ENCODE measurements around the gene RSAD1. TPM values are rescaled to one million over a fixed set of nuclear protein-coding genes. Genes with fewer than 3 reads are reported as not detected.

RSAD1 gene
- total RNA-seq, 4 donors from 2014 or later: 18.7 to 25.9 (median 23.4) TPM

DNA sequence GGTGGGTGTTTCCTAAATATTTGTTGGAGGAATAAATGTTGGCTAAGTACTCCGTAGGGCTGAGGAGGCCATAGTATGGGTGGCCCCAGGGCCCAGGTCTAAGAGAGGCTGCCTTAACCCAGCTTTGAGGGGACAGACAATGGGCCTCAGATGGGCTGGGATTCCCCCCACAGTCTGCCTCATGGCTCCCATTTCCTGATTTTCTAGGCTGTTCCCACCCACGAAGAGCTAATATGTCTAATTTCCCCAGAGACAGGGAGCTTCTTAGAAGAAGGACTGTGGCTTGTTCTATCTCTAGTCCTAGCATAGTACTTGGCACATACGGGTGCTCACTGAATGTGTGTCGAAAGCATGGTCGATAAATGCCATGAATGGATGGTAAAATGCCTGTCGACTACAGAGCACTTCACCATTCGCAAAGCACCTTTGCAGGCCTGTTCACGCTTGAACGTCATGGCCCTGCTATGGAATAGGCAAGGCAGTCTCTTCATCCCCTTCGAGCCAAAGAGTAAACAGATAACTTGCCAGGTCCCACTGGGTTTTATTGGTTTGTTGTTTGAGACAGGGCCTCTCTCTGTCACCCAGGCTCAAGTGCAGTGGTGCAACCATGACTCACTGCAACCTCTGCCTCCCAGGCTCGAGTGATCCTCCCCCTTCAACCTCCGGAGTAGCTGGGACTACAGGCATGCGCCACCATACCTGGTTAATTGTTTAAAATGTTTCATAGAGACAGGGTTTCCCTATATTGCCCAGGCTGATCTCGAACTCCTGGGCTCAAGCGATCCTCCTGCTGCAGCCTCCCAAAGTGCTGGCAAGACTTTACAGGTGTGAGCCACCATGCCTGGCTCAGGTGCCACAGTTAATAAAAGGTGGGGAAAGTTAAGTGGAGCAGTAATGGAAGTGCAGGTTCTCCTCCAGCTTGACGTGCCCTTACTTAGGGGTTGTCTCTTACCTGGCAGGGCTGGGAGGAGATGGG lies 19.7 kb upstream of the RSAD1 start:
- ATAC-seq (ENCODE audit: low FRiP score): no peak
- TF ChIP-seq, protein P1, sequence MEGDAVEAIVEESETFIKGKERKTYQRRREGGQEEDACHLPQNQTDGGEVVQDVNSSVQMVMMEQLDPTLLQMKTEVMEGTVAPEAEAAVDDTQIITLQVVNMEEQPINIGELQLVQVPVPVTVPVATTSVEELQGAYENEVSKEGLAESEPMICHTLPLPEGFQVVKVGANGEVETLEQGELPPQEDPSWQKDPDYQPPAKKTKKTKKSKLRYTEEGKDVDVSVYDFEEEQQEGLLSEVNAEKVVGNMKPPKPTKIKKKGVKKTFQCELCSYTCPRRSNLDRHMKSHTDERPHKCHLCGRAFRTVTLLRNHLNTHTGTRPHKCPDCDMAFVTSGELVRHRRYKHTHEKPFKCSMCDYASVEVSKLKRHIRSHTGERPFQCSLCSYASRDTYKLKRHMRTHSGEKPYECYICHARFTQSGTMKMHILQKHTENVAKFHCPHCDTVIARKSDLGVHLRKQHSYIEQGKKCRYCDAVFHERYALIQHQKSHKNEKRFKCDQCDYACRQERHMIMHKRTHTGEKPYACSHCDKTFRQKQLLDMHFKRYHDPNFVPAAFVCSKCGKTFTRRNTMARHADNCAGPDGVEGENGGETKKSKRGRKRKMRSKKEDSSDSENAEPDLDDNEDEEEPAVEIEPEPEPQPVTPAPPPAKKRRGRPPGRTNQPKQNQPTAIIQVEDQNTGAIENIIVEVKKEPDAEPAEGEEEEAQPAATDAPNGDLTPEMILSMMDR (IDR thresholded peaks at IDR 0.05): no peak
- no peak for DNase-seq (ENCODE audit: low spot score)

DNA sequence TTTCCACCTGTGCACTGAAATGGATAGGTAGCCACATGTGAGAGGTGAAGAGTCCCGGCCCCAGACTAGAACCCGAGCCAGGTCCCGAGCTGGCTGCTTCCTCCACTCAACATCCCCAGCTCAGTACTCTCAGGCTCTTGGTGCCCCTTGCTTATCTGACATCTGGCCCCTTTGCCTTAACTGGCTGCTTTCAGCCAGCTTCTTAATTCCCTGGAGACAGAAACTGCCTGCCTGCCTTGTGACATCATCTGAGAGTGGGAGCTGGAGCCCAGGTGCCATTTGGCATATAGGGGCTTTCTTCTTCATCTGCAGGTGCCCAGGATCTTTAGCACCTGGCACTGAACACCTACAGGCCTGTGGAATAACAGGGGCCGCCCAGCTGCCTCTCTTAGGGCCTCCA lies 18.9 kb upstream of the RSAD1 start:
- ATAC-seq (ENCODE audit: low FRiP score) (no peak), DNase-seq (ENCODE audit: low spot score) (no peak)
- TF ChIP-seq, protein P1 (IDR thresholded peaks at IDR 0.05): no peak

DNA sequence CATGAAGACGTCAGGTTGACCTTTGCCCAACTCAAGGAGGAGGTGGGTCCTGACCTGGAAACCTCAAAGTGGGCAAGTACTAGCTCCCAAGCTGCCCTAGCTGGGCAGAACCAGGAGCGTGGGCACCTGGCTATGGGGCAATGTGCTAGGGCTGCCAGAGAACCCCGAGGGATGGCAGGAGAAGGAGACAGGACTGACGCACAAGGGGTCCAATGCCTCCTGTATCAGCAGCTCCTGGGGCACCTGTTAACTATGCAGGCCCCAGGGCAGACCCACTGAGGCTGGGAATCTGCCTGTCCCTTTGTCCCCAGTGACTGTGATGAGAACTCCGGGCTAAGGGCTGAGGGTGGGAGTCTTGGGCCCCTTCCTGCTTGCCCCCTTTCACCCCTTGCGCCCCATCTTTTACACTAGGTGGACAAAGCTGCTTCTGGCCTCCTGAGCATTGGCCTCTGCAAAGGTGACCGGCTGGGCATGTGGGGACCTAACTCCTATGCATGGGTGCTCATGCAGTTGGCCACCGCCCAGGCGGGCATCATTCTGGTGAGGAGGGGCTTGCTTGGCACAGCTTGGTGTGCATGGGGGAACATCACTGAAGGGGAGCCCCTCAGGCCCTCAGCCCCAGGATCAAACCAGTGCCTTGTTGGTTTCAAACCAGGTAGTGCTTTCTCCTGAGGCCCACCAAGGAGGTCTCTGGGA lies 17.7 kb upstream of the RSAD1 start:
- DNase-seq (ENCODE audit: low spot score): no peak
- no peak for ATAC-seq (ENCODE audit: low FRiP score)
- TF ChIP-seq, protein P1 (IDR thresholded peaks at IDR 0.05): no peak

DNA sequence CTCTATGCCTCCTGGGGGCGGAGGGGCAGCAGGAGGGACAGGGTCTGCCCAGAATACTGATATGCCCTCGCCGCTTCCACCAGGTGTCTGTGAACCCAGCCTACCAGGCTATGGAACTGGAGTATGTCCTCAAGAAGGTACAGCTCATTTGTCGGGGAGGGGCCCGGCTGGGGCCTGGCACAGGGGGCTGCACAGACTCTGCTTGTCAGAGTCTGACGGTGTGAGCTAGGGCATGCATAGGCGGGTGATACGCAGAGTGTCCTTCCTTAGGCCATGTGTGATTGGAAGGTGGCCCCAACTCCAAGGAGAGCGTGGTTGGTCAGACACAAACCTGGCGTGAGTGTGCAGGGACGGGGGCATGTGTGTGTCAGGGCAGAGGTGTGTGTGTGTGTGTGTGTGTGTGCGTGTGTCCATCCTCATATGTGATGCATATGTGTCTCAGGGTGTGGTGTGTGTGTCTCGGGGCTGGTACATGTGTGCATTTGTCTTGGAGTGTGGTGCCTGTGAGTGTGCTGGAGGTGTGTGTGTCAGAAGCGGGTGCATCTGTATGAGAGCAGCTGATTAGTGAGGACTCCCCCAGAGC lies 17.0 kb upstream of the RSAD1 start:
- no peak for DNase-seq (ENCODE audit: low spot score)
- ATAC-seq (ENCODE audit: low FRiP score): no peak
- TF ChIP-seq, protein P1 (IDR thresholded peaks at IDR 0.05): no peak

DNA sequence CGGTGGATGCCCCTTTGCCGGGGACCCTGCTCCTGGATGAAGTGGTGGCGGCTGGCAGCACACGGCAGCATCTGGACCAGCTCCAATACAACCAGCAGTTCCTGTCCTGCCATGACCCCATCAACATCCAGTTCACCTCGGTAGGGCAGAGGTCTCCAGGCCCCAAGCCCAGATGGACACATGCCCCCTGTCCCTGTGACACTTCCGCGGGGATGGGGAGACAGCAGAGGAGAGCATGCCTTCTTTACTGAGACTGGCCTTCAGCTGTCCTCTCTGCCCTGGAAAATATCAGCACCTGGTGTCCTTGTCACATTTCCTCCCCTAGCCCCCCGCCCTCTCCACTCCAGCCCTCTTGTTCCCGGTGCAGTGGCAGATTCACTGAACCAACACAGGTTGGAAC lies 16.2 kb upstream of the RSAD1 start:
- ATAC-seq (ENCODE audit: low FRiP score) (no peak), DNase-seq (ENCODE audit: low spot score) (no peak)
- TF ChIP-seq, protein P1 (IDR thresholded peaks at IDR 0.05): no peak

DNA sequence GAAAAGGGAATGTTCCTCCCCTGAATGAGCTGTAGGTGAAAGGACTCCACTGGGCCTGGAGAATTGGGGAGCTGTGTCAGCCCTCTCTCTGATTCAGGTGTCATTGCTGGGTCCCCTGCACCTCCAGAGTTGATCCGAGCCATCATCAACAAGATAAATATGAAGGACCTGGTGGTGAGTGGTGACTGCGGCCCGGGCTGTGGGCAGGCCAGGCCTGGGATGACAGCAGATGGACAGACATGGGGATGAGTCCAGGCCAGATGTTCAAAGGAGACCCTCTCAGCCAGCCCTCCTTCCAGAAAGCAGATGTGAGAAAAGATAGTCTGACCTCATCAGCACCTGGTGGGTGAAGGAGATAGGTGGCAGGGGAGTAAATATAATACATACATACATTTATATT lies 14.5 kb upstream of the RSAD1 start:
- DNase-seq (ENCODE audit: low spot score): no peak
- no peak for ATAC-seq (ENCODE audit: low FRiP score)
- TF ChIP-seq, protein P1 (IDR thresholded peaks at IDR 0.05): no peak
